H9 (cell line): Measurements from ENCODE around the gene DGUOK. TPM values are rescaled to one million over a fixed set of nuclear protein-coding genes. Genes with fewer than 3 reads are reported as not detected.

Experiments
- DNase-seq: peaks from one replicate; pipeline ENCODE4 v3.0.0-alpha.2; 2017
- H2AFZ ChIP-seq: one replicate; pipeline ENCODE4 v1.6.1; 2013; ENCODE audit warnings: mild to moderate bottlenecking, low read length, control low read depth, moderate library complexity
- H2AK5ac ChIP-seq: 2 replicates; pipeline ENCODE4 v1.6.1; 2013; ENCODE audit warnings: low read length, control low read depth, mixed read lengths; ENCODE audit not compliant: insufficient read length
- H2BK120ac ChIP-seq: one replicate; pipeline ENCODE4 v1.6.1; 2013; ENCODE audit warnings: low read depth, mild to moderate bottlenecking, low read length, control low read depth, inconsistent platforms; ENCODE audit not compliant: poor library complexity, severe bottlenecking
- H2BK12ac ChIP-seq: 2 replicates; pipeline ENCODE4 v1.6.1; 2013; ENCODE audit warnings: low read length, control low read depth, mixed read lengths, low read depth; ENCODE audit not compliant: insufficient read length
- H2BK15ac ChIP-seq: 2 replicates; pipeline ENCODE4 v1.6.1; 2013; ENCODE audit warnings: low read depth, low read length, control low read depth
- H2BK20ac ChIP-seq: one replicate; pipeline ENCODE4 v1.6.1; 2013; ENCODE audit warnings: low read depth, mild to moderate bottlenecking, low read length, control low read depth, inconsistent platforms; ENCODE audit not compliant: poor library complexity, severe bottlenecking
- H2BK5ac ChIP-seq: 2 replicates; pipeline ENCODE4 v1.6.1; 2013; ENCODE audit warnings: low read length, control low read depth, mixed read lengths; ENCODE audit not compliant: insufficient read length
- H3K14ac ChIP-seq: 2 replicates; pipeline ENCODE4 v1.6.1; 2013; ENCODE audit warnings: low read length, control low read depth; ENCODE audit not compliant: insufficient read depth
- H3K18ac ChIP-seq: 2 replicates; pipeline ENCODE4 v1.6.1; 2013; ENCODE audit warnings: low read depth, mild to moderate bottlenecking, mixed read lengths, low read length, control low read depth; ENCODE audit not compliant: insufficient read length
- H3K23ac ChIP-seq: 2 replicates; pipeline ENCODE4 v1.6.1; 2013; ENCODE audit warnings: low read length, control low read depth, mixed read lengths, low read depth; ENCODE audit not compliant: insufficient read length
- H3K23me2 ChIP-seq: 2 replicates; pipeline ENCODE4 v1.6.1; 2013; ENCODE audit warnings: low read depth, mild to moderate bottlenecking, mixed read lengths, low read length, control low read depth; ENCODE audit not compliant: insufficient read length, poor library complexity, severe bottlenecking
- H3K27ac ChIP-seq: 2 replicates; pipeline ENCODE4 v1.5.1; 2013; ENCODE audit warnings: low read length, control low read depth, mixed read lengths, low read depth; ENCODE audit not compliant: insufficient read length
- H3K27me3 ChIP-seq: 2 replicates; pipeline ENCODE4 v1.6.1; 2013; ENCODE audit warnings: low read length, control low read depth, inconsistent platforms; ENCODE audit not compliant: insufficient read depth
- H3K4ac ChIP-seq: 2 replicates; pipeline ENCODE4 v1.6.1; 2013; ENCODE audit warnings: low read depth, mild to moderate bottlenecking, control low read depth, inconsistent platforms, low read length, moderate library complexity
- H3K4me1 ChIP-seq: 2 replicates; pipeline ENCODE4 v1.6.1; 2013; ENCODE audit warnings: low read length, control low read depth, inconsistent platforms; ENCODE audit not compliant: insufficient read depth
- H3K4me2 ChIP-seq: 2 replicates; pipeline ENCODE4 v1.6.1; 2013; ENCODE audit warnings: low read length, control low read depth, mixed read lengths; ENCODE audit not compliant: insufficient read length, insufficient read depth
- H3K56ac ChIP-seq: 2 replicates; pipeline ENCODE4 v1.6.1; 2013; ENCODE audit warnings: low read depth, mild to moderate bottlenecking, mixed read lengths, low read length, control low read depth; ENCODE audit not compliant: insufficient read length
- H3K79me1 ChIP-seq: 2 replicates; pipeline ENCODE4 v1.6.1; 2013; ENCODE audit warnings: low read depth, mild to moderate bottlenecking, moderate library complexity, low read length, control low read depth, inconsistent platforms; ENCODE audit not compliant: insufficient read depth, poor library complexity, severe bottlenecking
- H3K79me2 ChIP-seq: 2 replicates; pipeline ENCODE4 v1.6.1; 2013; ENCODE audit warnings: low read length, control low read depth, inconsistent platforms; ENCODE audit not compliant: insufficient read depth
- H3K9ac ChIP-seq: 2 replicates; pipeline ENCODE4 v1.6.1; 2013; ENCODE audit warnings: low read length, control low read depth, mixed read lengths; ENCODE audit not compliant: insufficient read length; ENCODE audit errors: extremely low read depth
- H3K9me3 ChIP-seq: one replicate; pipeline ENCODE4 v1.6.1; 2013; ENCODE audit warnings: low read depth, low read length, inconsistent platforms; ENCODE audit not compliant: control insufficient read depth
- H3T11ph ChIP-seq: one replicate; pipeline ENCODE4 v1.6.1; 2013; ENCODE audit warnings: mild to moderate bottlenecking, low read length, control low read depth, inconsistent platforms
- H4K20me1 ChIP-seq: one replicate; pipeline ENCODE4 v1.6.1; 2013; ENCODE audit not compliant: control insufficient read depth, insufficient read length, insufficient read depth
- H4K5ac ChIP-seq: 2 replicates; pipeline ENCODE4 v1.6.1; 2013; ENCODE audit warnings: low read depth, mild to moderate bottlenecking, mixed read lengths, low read length, control low read depth; ENCODE audit not compliant: insufficient read length
- H4K8ac ChIP-seq: replicated peaks from 2 replicates; pipeline ENCODE4 v1.6.1; 2013; ENCODE audit warnings: low read length, control low read depth, mixed read lengths, low read depth; ENCODE audit not compliant: insufficient read length
- H4K91ac ChIP-seq: 2 replicates; pipeline ENCODE4 v1.6.1; 2013; ENCODE audit warnings: low read depth, mild to moderate bottlenecking, moderate library complexity, mixed read lengths, low read length, control low read depth; ENCODE audit not compliant: insufficient read length
- H3K27ac Mint-ChIP-seq, 3 experiments: 2 replicates in 2 of 3; 3 replicates in 1 of 3; pipeline ENCODE4 v1.8.0; 2020 to 2021; ENCODE audit warnings: mixed read lengths in 3 of 3, mild to moderate bottlenecking in 1 of 3, moderate library complexity in 1 of 3
- H3K27me3 Mint-ChIP-seq: 2 replicates; pipeline ENCODE4 v1.8.0; 2021; ENCODE audit warnings: low read depth, mild to moderate bottlenecking, moderate library complexity, mixed read lengths
- H3K36me3 Mint-ChIP-seq, 3 experiments: 2 replicates in 2 of 3; 3 replicates in 1 of 3; pipeline ENCODE4 v1.8.0; 2020 to 2021; ENCODE audit warnings: low read depth in 3 of 3, mixed read lengths in 3 of 3; ENCODE audit not compliant: insufficient read depth in 1 of 3
- H3K4me1 Mint-ChIP-seq, 2 experiments: 2 replicates each; pipeline ENCODE4 v1.8.0; 2020; ENCODE audit warnings: mixed read lengths in 2 of 2
- H3K4me3 Mint-ChIP-seq, 2 experiments: 2 replicates in 1 of 2; 3 replicates in 1 of 2; pipeline ENCODE4 v1.8.0; 2020 to 2021; ENCODE audit warnings: mild to moderate bottlenecking in 2 of 2, mixed read lengths in 2 of 2, moderate library complexity in 1 of 2
- H3K9me3 Mint-ChIP-seq, 2 experiments: 2 replicates in 1 of 2; 3 replicates in 1 of 2; pipeline ENCODE4 v1.8.0; 2020; ENCODE audit warnings: mild to moderate bottlenecking in 2 of 2, mixed read lengths in 2 of 2, moderate library complexity in 1 of 2
- CTCF ChIP-seq: fragments of 200-600 bp; sonication (generic); conservative IDR thresholded peaks from 3 replicates; pipeline ENCODE4 v1.8.0; 2021; ENCODE audit warnings: antibody characterized with exemption, mild to moderate bottlenecking
- WGBS: extraction: QIAGEN DNeasy Blood & Tissue Kit; methylation state at CpG from one replicate; pipeline ENCODE4 v1.1.7; 2013; ENCODE audit warnings: missing lambda C conversion rate, low lambda C conversion rate, mixed read lengths; ENCODE audit not compliant: insufficient read length; ENCODE audit errors: extremely low coverage; 5-methylcytosine and 5-hydroxymethylcytosine counted together
- total RNA-seq: library from RNA; stranded (reverse); gene quantifications from 2 replicates; pipeline ENCODE4 v1.2.1, GENCODE V29; 2021

DGUOK gene
- total RNA-seq, 1 experiment from 2014 or later = 98.5 TPM

GRCh38 chr2:73980566-73980965, 53.9 kb downstream of the DGUOK start:
- Histone ChIP-seq H3K27ac (no peak overlapping the region), H4K91ac (no peak overlapping the region), H4K5ac (no peak overlapping the region), H2BK20ac (no peak overlapping the region), H3T11ph (no peak overlapping the region), H3K23ac (no peak overlapping the region), H3K9ac (no peak overlapping the region), H3K79me1 (no peaks in the 10 kb centered on the region), H2BK12ac (no peak overlapping the region), H4K20me1 (no peaks in the 10 kb centered on the region), H2BK120ac (no peak overlapping the region), H3K56ac (no peak overlapping the region), H3K14ac (no peak overlapping the region), H2BK15ac (no peak overlapping the region), H3K4me1 (0 out of 2 replicates have a peak, but pooled peaks cover 3% of the 10 kb centered on the region), H3K79me2 (no peaks in the 10 kb centered on the region), H3K4ac (no peak overlapping the region), H3K18ac (no peak overlapping the region), H3K4me2 (peak overlapping the region; percentile 65), H2AK5ac (no peak overlapping the region), H2BK5ac (no peak overlapping the region), H3K27me3 (peaks cover 18% of the 10 kb centered on the region; the same call in 1 of the 2 replicates), H4K8ac (no peak overlapping the region), H3K9me3 (no peaks in the 10 kb centered on the region), H3K23me2 (peaks cover 21% of the 10 kb centered on the region), H2AFZ (no peak overlapping the region)
- Mint-ChIP-seq H3K4me1 (peaks cover 40 to 41% of the 10 kb centered on the region in 2 experiments), H3K27ac (no peak overlapping the region), H3K36me3 (no peaks in the 10 kb centered on the region), H3K9me3 (no peaks in the 10 kb centered on the region), H3K27me3 (peaks cover 74% of the 10 kb centered on the region), H3K4me3 (peak overlapping the region; percentile 63 to 84)
- no peak for DNase-seq
- TF ChIP-seq CTCF = no peak
- WGBS = no CpG with 5 or more reads among the region's 2 CpGs
